GM08714 (cell line): ENCODE results near the gene WNT7A.

Experiments used
- H3K4me3 ChIP-seq: fragments of 200-500 bp; sonication (Bioruptor generic); 2 replicates; pipeline ENCODE4 v1.5.1; 2014; ENCODE audit warnings: mild to moderate bottlenecking, low read length, inconsistent platforms
- ZNF274 ChIP-seq: IDR thresholded peaks from 2 replicates; pipeline ENCODE4 v1.6.1; 2012; ENCODE audit warnings: mild to moderate bottlenecking, low read depth, low read length

WNT7A gene

GRCh38 chr3:13798401-13798800, 81.5 kb downstream of the WNT7A start:
- no peak for TF ChIP-seq ZNF274
- H3K4me3 ChIP-seq, result no peak overlapping the region

GRCh38 chr3:13796701-13797460, 83.0 kb downstream of the WNT7A start:
- no peak for TF ChIP-seq ZNF274
- H3K4me3 ChIP-seq, result no peak overlapping the region

- no peak for TF ChIP-seq ZNF274
- no peak overlapping the region for H3K4me3 ChIP-seq
Measured at GRCh38 chr3:13795816-13796215, 84.1 kb downstream of the WNT7A start.

GRCh38 chr3:13794322-13794721, 85.5 kb downstream of the WNT7A start:
- no peak overlapping the region for H3K4me3 ChIP-seq
- TF ChIP-seq ZNF274, result no peak

GRCh38 chr3:13793451-13793850, 86.4 kb downstream of the WNT7A start:
- no peak for TF ChIP-seq ZNF274

GRCh38 chr3:13792512-13793371, 87.1 kb downstream of the WNT7A start:
- no peak overlapping the region for H3K4me3 ChIP-seq
- no peak for TF ChIP-seq ZNF274

More at GRCh38 chr3:13793451-13793850, 86.4 kb downstream of the WNT7A start:
- H3K4me3 ChIP-seq, result no peak overlapping the region

- TF ChIP-seq ZNF274, result no peak
Measured at GRCh38 chr3:13792051-13792490, 87.8 kb downstream of the WNT7A start.

GRCh38 chr3:13791198-13792050, 88.4 kb downstream of the WNT7A start:
- TF ChIP-seq ZNF274, result no peak
- H3K4me3 ChIP-seq, result no peak overlapping the region

More at GRCh38 chr3:13792051-13792490, 87.8 kb downstream of the WNT7A start:
- no peak overlapping the region for H3K4me3 ChIP-seq

- H3K4me3 ChIP-seq, result no peak overlapping the region
Measured at GRCh38 chr3:13790376-13791197, 89.3 kb downstream of the WNT7A start.

GRCh38 chr3:13788522-13789424, 91.1 kb downstream of the WNT7A start:
- H3K4me3 ChIP-seq, result no peak overlapping the region
- no peak for TF ChIP-seq ZNF274

More at GRCh38 chr3:13790376-13791197, 89.3 kb downstream of the WNT7A start:
- no peak for TF ChIP-seq ZNF274

- TF ChIP-seq ZNF274, result no peak
- no peak overlapping the region for H3K4me3 ChIP-seq
Measured at GRCh38 chr3:13787533-13788132, 92.2 kb downstream of the WNT7A start.

GRCh38 chr3:13786811-13787210, 93.1 kb downstream of the WNT7A start:
- no peak overlapping the region for H3K4me3 ChIP-seq
- no peak for TF ChIP-seq ZNF274
